Astrocyte of the cerebellum (primary cell): Measurements from ENCODE around the gene PWP1.

Source experiments
- DNase-seq: peaks from one replicate; pipeline ENCODE4 v3.0.0-alpha.2; 2011; ENCODE audit warnings: low read depth
- H3K4me3 ChIP-seq: 2 replicates; pipeline ENCODE4 v1.5.1; 2011; ENCODE audit warnings: mild to moderate bottlenecking, low read depth, low read length, moderate library complexity
- CTCF ChIP-seq: IDR thresholded peaks from 2 replicates; pipeline ENCODE4 v1.5.1; 2012; ENCODE audit warnings: low read length, low read depth, moderate library complexity, mild to moderate bottlenecking; ENCODE audit errors: missing control alignments
- in situ Hi-C: cut with HindIII; loops from 2 replicates; pipeline ENCODE4 v1.10.0; 2017; ENCODE audit warnings: low sequenced_read_pairs

PWP1 gene

GRCh38 chr12:107748472-107748871 is 62.9 kb downstream of the PWP1 start:
- DNase-seq, result peak; percentile 18
- no peak overlapping the region for H3K4me3 ChIP-seq
- TF ChIP-seq CTCF, result no peak
- in situ Hi-C loops, result no loop called here

GRCh38 chr12:107749083-107749482 is 63.5 kb downstream of the PWP1 start:
- no peak for DNase-seq
- in situ Hi-C loops, result no loop called here
- TF ChIP-seq CTCF, result no peak
- H3K4me3 ChIP-seq, result no peak overlapping the region

- TF ChIP-seq CTCF, result no peak
- DNase-seq, result peak; percentile 79
- in situ Hi-C loops, result no loop called here
- H3K4me3 ChIP-seq, result peak overlapping the region; percentile 65
Measured at GRCh38 chr12:107759410-107759809, 73.8 kb downstream of the PWP1 start.

- in situ Hi-C loops, result no loop called here
- DNase-seq, result no peak
Measured at GRCh38 chr12:107760207-107760808, 74.7 kb downstream of the PWP1 start.

GRCh38 chr12:107760809-107761501 is 75.4 kb downstream of the PWP1 start, which contains the start of gene PRDM4:
TSS of gene PRDM4 (minus strand) at chr12:107761137. CDS start at chr12:107760515, 622 bp downstream.
- no peak for TF ChIP-seq CTCF

More at GRCh38 chr12:107760207-107760808, 74.7 kb downstream of the PWP1 start:
- no peak for TF ChIP-seq CTCF
- H3K4me3 ChIP-seq, result peak overlapping the region; percentile 65

GRCh38 chr12:107761502-107761904 is 75.9 kb downstream of the PWP1 start:
- in situ Hi-C loops, result no loop called here
- no peak for TF ChIP-seq CTCF
- H3K4me3 ChIP-seq, result peak overlapping the region; percentile 65
- DNase-seq, result no peak

More at GRCh38 chr12:107760809-107761501, 75.4 kb downstream of the PWP1 start, which contains the start of gene PRDM4:
- peak within 1 kb of the TSS; percentile 65 for H3K4me3 ChIP-seq
- in situ Hi-C loops, result no loop called here
- DNase-seq, result peak; percentile 82
